HepG2 (cell line): ENCODE results near the gene MTA1. TPM values are rescaled to one million over a fixed set of nuclear protein-coding genes. Genes with fewer than 3 reads are reported as not detected.

Experiments used
- CBX1 ChIP-seq: IDR thresholded peaks from one replicate; pipeline ENCODE4 v1.6.1; 2016; ENCODE audit warnings: antibody characterized with exemption, low read depth
- CERS6 ChIP-seq: sonication (generic); formaldehyde crosslinking; IDR thresholded peaks from 2 replicates; pipeline ENCODE4 v1.5.0; 2020; ENCODE audit warnings: missing genetic modification reagents
- ETV6 ChIP-seq: sonication (generic); formaldehyde crosslinking; conservative IDR thresholded peaks from 2 replicates; pipeline ENCODE4 v1.4.0; 2020; ENCODE audit warnings: missing genetic modification reagents
- GABPB1 ChIP-seq: IDR thresholded peaks from 2 replicates; pipeline ENCODE4 v1.6.1; 2016; ENCODE audit warnings: mild to moderate bottlenecking, missing genetic modification reagents, moderate library complexity, missing compliant biosample characterization
- HDAC2 ChIP-seq: sonication (generic); formaldehyde crosslinking; IDR thresholded peaks from 2 replicates; pipeline ENCODE4 v1.4.0; 2020; ENCODE audit warnings: missing genetic modification reagents
- KDM2A ChIP-seq: sonication (generic); formaldehyde crosslinking; IDR thresholded peaks from 2 replicates; pipeline ENCODE4 v1.4.0; 2020; ENCODE audit warnings: low read depth, missing genetic modification reagents, borderline replicate concordance
- MXD1 ChIP-seq: sonication (generic); formaldehyde crosslinking; IDR thresholded peaks from 2 replicates; pipeline ENCODE4 v1.4.0; 2020; ENCODE audit warnings: mild to moderate bottlenecking, missing genetic modification reagents
- MYPOP ChIP-seq: sonication (generic); formaldehyde crosslinking; IDR thresholded peaks from 2 replicates; pipeline ENCODE4 v1.8.1; 2023; ENCODE audit warnings: mild to moderate bottlenecking, moderate library complexity, missing genetic modification reagents
- NCOA1 ChIP-seq: sonication (generic); formaldehyde crosslinking; IDR thresholded peaks from 2 replicates; pipeline ENCODE4 v1.9.0; 2021; ENCODE audit warnings: missing genetic modification reagents
- NKX3-1 ChIP-seq: sonication (generic); formaldehyde crosslinking; IDR thresholded peaks from 2 replicates; pipeline ENCODE4 v1.5.0; 2020; ENCODE audit warnings: missing genetic modification reagents
- NONO ChIP-seq, 2 experiments: fragments of 450-650 bp in 1 of 2; sonication (generic) in 1 of 2; formaldehyde crosslinking in 1 of 2; IDR thresholded peaks in 1 of 2; conservative IDR thresholded peaks in 1 of 2; 2 replicates each; pipeline versions ENCODE4 v1.6.1 to v1.8.0; 2017 to 2022; ENCODE audit warnings: mild to moderate bottlenecking in 1 of 2, missing genetic modification reagents in 1 of 2, moderate library complexity in 1 of 2
- PRDM10 ChIP-seq: sonication (generic); formaldehyde crosslinking; IDR thresholded peaks from 2 replicates; pipeline ENCODE4 v1.4.0; 2020; ENCODE audit warnings: low read depth, missing genetic modification reagents
- PRDM15 ChIP-seq: sonication (generic); formaldehyde crosslinking; IDR thresholded peaks from 2 replicates; pipeline ENCODE4 v1.4.0; 2020; ENCODE audit warnings: missing genetic modification reagents
- TAF1 ChIP-seq: sonication (generic); formaldehyde crosslinking; IDR thresholded peaks from 2 replicates; pipeline ENCODE4 v1.4.0; 2020; ENCODE audit warnings: missing genetic modification reagents
- TMF1 ChIP-seq: sonication (generic); formaldehyde crosslinking; IDR thresholded peaks from 2 replicates; pipeline ENCODE4 v1.8.1; 2022; ENCODE audit warnings: low read depth, missing genetic modification reagents
- ZNF33B ChIP-seq: sonication (generic); formaldehyde crosslinking; IDR thresholded peaks from 2 replicates; pipeline ENCODE4 v1.5.1; 2020; ENCODE audit warnings: mild to moderate bottlenecking, missing genetic modification reagents
- ZNF367 ChIP-seq: sonication (generic); formaldehyde crosslinking; IDR thresholded peaks from 2 replicates; pipeline ENCODE4 v1.4.0; 2020; ENCODE audit warnings: missing genetic modification reagents, borderline replicate concordance
- ZNF460 ChIP-seq: sonication (generic); formaldehyde crosslinking; IDR thresholded peaks from 2 replicates; pipeline ENCODE4 v1.5.1; 2020; ENCODE audit warnings: missing genetic modification reagents, mild to moderate bottlenecking, borderline replicate concordance
- ZNF672 ChIP-seq: sonication (generic); formaldehyde crosslinking; IDR thresholded peaks from 2 replicates; pipeline ENCODE4 v1.8.1; 2022; ENCODE audit warnings: missing genetic modification reagents
- polyA plus RNA-seq, 8 experiments: library from polyadenylated mRNA; depleted of rRNA in 3 of 8; stranded (reverse) in 7 of 8; unstranded in 1 of 8; fragments of >200 nt; fragmentation: Illumina TruSeq in 4 of 8; extraction: Trizol in 4 of 8; gene quantifications; 2 replicates each; pipeline versions ENCODE4 v1.2.1 to v1.2.3, GENCODE V29; 2011 to 2016; ENCODE audit warnings: low read depth in 4 of 8, missing spikeins in 1 of 8, mixed read lengths in 1 of 8; ENCODE audit not compliant: insufficient read depth in 1 of 8
- total RNA-seq, 5 experiments: library from RNA; depleted of rRNA; stranded (reverse); fragments of >200 nt; fragmentation: Illumina TruSeq; extraction: Trizol; gene quantifications; 2 replicates each; pipeline ENCODE4 v1.2.3, GENCODE V29; 2016; ENCODE audit warnings: low read depth in 1 of 5

Gene MTA1
- total and polyA plus RNA-seq, 2 of the 13 experiments (the other 11 are each of a cell fraction or from before 2014, with no cell fraction given), result 35.2 to 85.8 TPM

- peak; percentile 80; the same call in 1 of the 2 replicates for TF ChIP-seq PRDM15 (CRISPR knock-in tag)
- TF ChIP-seq ZNF460 (CRISPR knock-in tag), result no peak; the same call in 1 of the 2 replicates
- peak; percentile 45; the same call in 1 of the 2 replicates for TF ChIP-seq NKX3-1 (CRISPR knock-in tag)
- TF ChIP-seq TMF1 (CRISPR knock-in tag), result peak; percentile 1
- no peak; the same call in 1 of the 2 replicates for TF ChIP-seq ETV6 (CRISPR knock-in tag)
- peak; percentile 19; the same call in 1 of the 2 replicates for TF ChIP-seq ZNF33B (CRISPR knock-in tag)
- no peak for TF ChIP-seq ZNF672
- TF ChIP-seq ZNF367, result peak; percentile 66; the same call in 1 of the 2 replicates
- TF ChIP-seq NCOA1 (CRISPR knock-in tag), result peak; percentile 77; the same call in 1 of the 2 replicates
- TF ChIP-seq CBX1, result peak; percentile 66
- TF ChIP-seq KDM2A, result peak; percentile 98
- peak; percentile 93 for TF ChIP-seq MYPOP (CRISPR knock-in tag)
- TF ChIP-seq PRDM10 (CRISPR knock-in tag), result no peak
- TF ChIP-seq GABPB1 (CRISPR knock-in tag), result peak; percentile 95
- no peak for TF ChIP-seq NONO (IDR thresholded peaks at IDR 0.05)
- peak; percentile 92 for TF ChIP-seq NONO (CRISPR knock-in tag; conservative IDR thresholded peaks at IDR 0.05)
- peak; percentile 26; the same call in 1 of the 2 replicates for TF ChIP-seq HDAC2 (CRISPR knock-in tag)
- TF ChIP-seq MXD1, result peak; percentile 79; the same call in 1 of the 2 replicates
- no peak for TF ChIP-seq CERS6 (CRISPR knock-in tag)
- peak; percentile 70; the same call in 1 of the 2 replicates for TF ChIP-seq TAF1
Observed at GRCh38 chr14:105490572-105491365, 71.1 kb downstream of the MTA1 start, which contains the start of gene TEDC1 (continued).
